Measurements from ENCODE around the gene PRPF38B. TPM values are rescaled to one million over a fixed set of nuclear protein-coding genes. Genes with fewer than 3 reads are reported as not detected.
"Not testable (repeated sequence)": the region's sequence is repeated elsewhere in the genome, so short reads cannot be mapped to it uniquely, and the experiment has no call there.

The PRPF38B gene
- total and polyA plus RNA-seq, 4 donors, result 9.5 to 20.9 (median 14.3) TPM

- H3K36me3 ChIP-seq (ENCODE audit: control insufficient read depth in 4 of 4, insufficient read depth in 3 of 4, low read depth in 1 of 4, low read length in 3 of 4), result no peaks in the 10 kb centered on the region
- H3K27me3 ChIP-seq (ENCODE audit: control insufficient read depth in 4 of 4, insufficient read depth in 4 of 4, low read length in 3 of 4), result peaks cover 0 to 3% (median 0%) of the 10 kb centered on the region in 4 donors
- H3K4me3 ChIP-seq (ENCODE audit: low read depth in 1 of 3, low read length in 3 of 3), result no peak overlapping the region
- H3K27ac ChIP-seq (ENCODE audit: low read depth in 1 of 2, low read length in 2 of 2), result no peak overlapping the region
- TF ChIP-seq SP1 (IDR thresholded peaks at IDR 0.05) (no peak), EGR1 (IDR thresholded peaks at IDR 0.05; ENCODE audit: low read depth in 2 of 2) (no peak), HNF4A (conservative IDR thresholded peaks at IDR 0.05) (no peak), HNF4G (IDR thresholded peaks at IDR 0.05) (no peak), YY1 (IDR thresholded peaks at IDR 0.05) (no peak), REST (IDR thresholded peaks at IDR 0.05) (no peak), FOXA1 (IDR thresholded peaks at IDR 0.05) (no peak), JUND (IDR thresholded peaks at IDR 0.05) (no peak), MAX (IDR thresholded peaks at IDR 0.05) (no peak), GABPA (IDR thresholded peaks at IDR 0.05 in 1 of 2, conservative IDR thresholded peaks at IDR 0.05 in 1 of 2) (no peak), CTCF (IDR thresholded peaks at IDR 0.05; ENCODE audit: low read depth, low read length, missing input control) (no peak)
- no peak for DNase-seq (ENCODE audit: low spot score)
- H3K9me3 ChIP-seq (ENCODE audit: control insufficient read depth in 4 of 4, low read length in 3 of 4), result no peaks in the 10 kb centered on the region
- H3K4me1 ChIP-seq (ENCODE audit: control insufficient read depth in 4 of 4, insufficient read depth in 4 of 4, low read length in 3 of 4), result no peaks in the 10 kb centered on the region
- WGBS, result 76% methylated on average over 10 of the region's 10 CpGs
- H3K9ac ChIP-seq (ENCODE audit: low read depth in 1 of 2, low read length in 2 of 2), result no peak overlapping the region
Observed at GRCh38 chr1:108679586-108680213, 12.4 kb upstream of the PRPF38B start.

- not testable (repeated sequence) for H3K27me3 ChIP-seq (ENCODE audit: control insufficient read depth in 4 of 4, insufficient read depth in 4 of 4, low read length in 3 of 4); H3K4me1 ChIP-seq (ENCODE audit: control insufficient read depth in 4 of 4, insufficient read depth in 4 of 4, low read length in 3 of 4); H3K27ac ChIP-seq (ENCODE audit: low read depth in 1 of 2, low read length in 2 of 2); DNase-seq (ENCODE audit: low spot score); H3K9ac ChIP-seq (ENCODE audit: low read depth in 1 of 2, low read length in 2 of 2); H3K4me3 ChIP-seq (ENCODE audit: low read depth in 1 of 3, low read length in 3 of 3); H3K36me3 ChIP-seq (ENCODE audit: control insufficient read depth in 4 of 4, insufficient read depth in 3 of 4, low read depth in 1 of 4, low read length in 3 of 4); H3K9me3 ChIP-seq (ENCODE audit: control insufficient read depth in 4 of 4, low read length in 3 of 4)
- 63% methylated on average over 4 of the region's 4 CpGs for WGBS
Observed at GRCh38 chr1:108681701-108682100, 10.4 kb upstream of the PRPF38B start.

- H3K4me1 ChIP-seq (ENCODE audit: control insufficient read depth in 4 of 4, insufficient read depth in 4 of 4, low read length in 3 of 4), result no peaks in the 10 kb centered on the region
- no peak overlapping the region for H3K27ac ChIP-seq (ENCODE audit: low read depth in 1 of 2, low read length in 2 of 2)
- H3K9ac ChIP-seq (ENCODE audit: low read depth in 1 of 2, low read length in 2 of 2), result no peak overlapping the region
- no peak overlapping the region for H3K4me3 ChIP-seq (ENCODE audit: low read depth in 1 of 3, low read length in 3 of 3)
- H3K36me3 ChIP-seq (ENCODE audit: control insufficient read depth in 4 of 4, insufficient read depth in 3 of 4, low read depth in 1 of 4, low read length in 3 of 4), result no peaks in the 10 kb centered on the region
- 92% methylated on average over 1 of the region's 1 CpG for WGBS
- H3K27me3 ChIP-seq (ENCODE audit: control insufficient read depth in 4 of 4, insufficient read depth in 4 of 4, low read length in 3 of 4), result no peaks in the 10 kb centered on the region
- no peak for DNase-seq (ENCODE audit: low spot score)
- no peaks in the 10 kb centered on the region for H3K9me3 ChIP-seq (ENCODE audit: control insufficient read depth in 4 of 4, low read length in 3 of 4)
- TF ChIP-seq HNF4G (IDR thresholded peaks at IDR 0.05) (no peak), REST (IDR thresholded peaks at IDR 0.05) (no peak), NR2F2 (IDR thresholded peaks at IDR 0.05) (no peak), ATF3 (IDR thresholded peaks at IDR 0.05) (no peak), FOXA2 (IDR thresholded peaks at IDR 0.05) (no peak), ZBTB33 (IDR thresholded peaks at IDR 0.05) (no peak), RXRA (IDR thresholded peaks at IDR 0.05) (no peak), EGR1 (IDR thresholded peaks at IDR 0.05; ENCODE audit: low read depth in 2 of 2) (no peak), JUND (IDR thresholded peaks at IDR 0.05) (no peak), HNF4A (conservative IDR thresholded peaks at IDR 0.05) (no peak)
Observed at GRCh38 chr1:108685529-108685928, 6.6 kb upstream of the PRPF38B start.

Data from liver (tissue), 9 donors.